ENCODE data around the gene MS4A6E.

GRCh38 chr11:60314635-60315321, 12.3 kb upstream of the MS4A6E start:
- TF ChIP-seq EZH2 (IDR thresholded peaks at IDR 0.05; ENCODE audit: low read depth): no peak
- no peak for TF ChIP-seq CTCF (conservative IDR thresholded peaks at IDR 0.05)

Measured in PC-9 (cell line).